CD4-positive, alpha-beta T cell treated with Interleukin-21 for 1 hour (primary cell): Measurements from ENCODE around the gene STEAP4.
"Not testable (repeated sequence)": the region's sequence is repeated elsewhere in the genome, so short reads cannot be mapped to it uniquely, and the experiment has no call there.

ENCODE experiments used
- DNase-seq: peaks from one replicate; pipeline ENCODE4 v3.0.0-alpha.2; 2020

The STEAP4 gene

GRCh38 chr7:88264987-88265386, 41.7 kb downstream of the STEAP4 start:
- not testable (repeated sequence) for DNase-seq

DNA sequence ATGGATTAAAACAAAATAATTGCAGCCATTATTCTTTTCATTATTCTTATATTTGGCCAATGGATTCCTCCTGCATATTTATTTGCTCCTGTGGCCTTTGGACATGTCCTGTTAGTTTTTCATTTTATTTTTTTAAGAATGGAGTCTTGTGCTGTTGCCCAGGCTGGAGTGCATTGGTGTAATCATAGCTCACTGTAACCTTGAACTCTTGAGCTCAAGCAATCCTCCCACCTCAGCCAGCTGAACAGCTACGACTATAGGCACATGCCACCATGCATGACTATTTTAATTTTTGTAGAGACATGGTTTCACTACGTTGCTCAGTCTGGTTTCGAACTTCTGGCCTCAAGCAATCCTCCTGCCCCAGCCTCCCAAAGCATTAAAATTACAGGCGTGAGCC, 44.1 kb downstream of the STEAP4 start:
- DNase-seq: no peak

- no peak for DNase-seq
Measured at GRCh38 chr7:88260719-88261118, 46.0 kb downstream of the STEAP4 start.

DNA sequence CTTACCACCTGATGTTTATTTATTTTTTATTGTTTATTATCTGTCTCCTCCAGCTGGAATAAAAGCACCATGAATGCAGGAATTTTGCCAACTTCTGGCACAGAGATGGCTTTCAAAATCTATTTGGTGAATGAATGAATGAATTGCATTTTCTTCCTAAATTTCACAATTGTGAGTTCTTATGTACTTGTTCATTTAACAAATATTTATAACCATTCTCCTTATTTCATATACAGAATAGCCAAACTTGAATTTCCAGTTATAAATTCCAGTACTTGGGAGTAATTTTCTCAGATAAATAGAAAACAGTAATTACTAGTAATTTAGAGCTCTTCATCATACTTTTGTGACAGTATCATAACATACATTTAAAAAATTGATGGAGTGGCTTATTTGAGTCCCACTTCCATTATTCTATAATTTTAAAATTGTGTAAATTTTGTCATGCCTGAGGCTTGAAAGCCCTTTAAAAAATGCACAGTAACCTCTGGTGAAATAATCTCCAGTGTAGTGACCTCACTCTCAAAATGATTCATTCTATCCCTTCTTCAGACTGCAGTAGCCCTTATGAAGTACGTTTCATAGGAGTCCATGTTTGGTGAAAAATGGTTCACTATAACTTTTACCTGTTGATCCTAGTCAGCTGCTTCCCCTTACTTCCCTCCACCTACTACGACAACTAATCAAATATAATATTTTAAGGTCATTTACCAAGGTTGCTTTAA, 46.9 kb downstream of the STEAP4 start:
- DNase-seq: no peak

DNA sequence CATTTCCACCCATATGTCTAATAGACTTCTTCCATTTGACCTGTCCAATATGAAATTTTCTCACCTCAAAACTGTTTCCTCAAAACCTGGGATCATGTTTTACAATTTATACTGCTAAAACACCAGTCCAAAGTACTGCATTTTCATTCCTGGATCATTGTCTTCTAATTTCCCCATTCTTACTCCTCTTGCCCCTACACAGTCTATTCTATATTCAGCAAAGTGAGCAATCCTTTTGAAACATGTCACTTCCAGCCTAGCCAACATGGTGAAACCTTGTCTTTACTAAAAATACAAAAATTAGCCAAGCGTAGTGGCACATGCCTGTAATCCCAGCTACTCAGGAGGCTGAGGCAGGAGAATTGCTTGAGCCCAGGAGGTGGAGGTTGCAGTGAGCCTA, 48.4 kb downstream of the STEAP4 start:
- not testable (repeated sequence) for DNase-seq

DNA sequence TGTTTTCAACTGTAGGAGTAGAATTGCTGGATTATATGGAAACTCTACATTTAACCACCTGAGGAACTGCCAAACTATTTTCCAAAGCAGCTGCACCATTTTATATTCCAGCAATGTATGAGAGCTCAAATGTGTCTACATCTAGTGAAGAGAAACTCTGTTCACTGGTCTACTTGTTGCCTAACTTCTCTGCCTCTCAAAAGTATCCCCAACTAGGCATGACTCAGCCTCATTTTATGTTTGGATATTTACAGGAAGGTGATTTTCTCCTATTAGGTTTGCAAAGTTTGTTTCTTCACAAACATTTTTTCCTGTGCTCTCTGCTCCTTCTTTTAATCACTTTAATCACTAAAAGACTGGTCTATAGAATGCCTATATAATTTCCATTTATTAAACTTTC, 49.8 kb downstream of the STEAP4 start:
- no peak for DNase-seq

DNA sequence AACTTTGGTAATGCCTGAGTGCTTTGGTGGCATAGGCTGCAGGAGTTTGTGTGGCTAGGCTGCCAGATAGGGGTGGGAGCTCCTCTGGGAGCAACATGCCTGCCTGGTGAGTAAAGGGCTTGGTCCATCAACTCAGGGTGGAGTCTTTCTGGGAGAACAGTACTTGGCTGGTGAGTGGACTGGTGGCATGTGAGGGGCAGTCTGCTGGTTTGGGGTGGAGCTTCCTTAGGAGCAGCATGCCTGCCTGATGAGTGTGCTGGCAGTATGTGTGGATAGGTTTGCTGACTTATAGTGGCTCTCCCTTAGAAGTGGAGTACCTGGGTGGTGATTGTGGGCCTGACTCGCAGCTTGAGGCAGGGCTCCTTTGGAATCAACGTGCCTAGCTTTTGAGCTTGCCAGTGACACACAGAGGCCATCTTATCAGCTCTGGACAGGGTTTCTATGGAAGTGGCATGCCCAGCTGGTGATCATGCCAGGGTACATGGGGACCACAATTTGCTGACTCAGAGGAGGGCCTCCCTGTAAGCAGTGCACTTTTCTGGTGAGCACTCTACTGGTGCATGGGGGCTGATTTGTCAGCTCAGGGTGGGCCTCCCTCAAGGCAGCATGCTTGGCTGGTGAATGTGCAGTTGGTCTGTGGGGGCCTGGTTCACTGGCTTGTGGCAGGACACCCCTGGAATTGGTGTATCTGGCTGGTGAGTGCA, 51.8 kb downstream of the STEAP4 start:
- no peak for DNase-seq

DNA sequence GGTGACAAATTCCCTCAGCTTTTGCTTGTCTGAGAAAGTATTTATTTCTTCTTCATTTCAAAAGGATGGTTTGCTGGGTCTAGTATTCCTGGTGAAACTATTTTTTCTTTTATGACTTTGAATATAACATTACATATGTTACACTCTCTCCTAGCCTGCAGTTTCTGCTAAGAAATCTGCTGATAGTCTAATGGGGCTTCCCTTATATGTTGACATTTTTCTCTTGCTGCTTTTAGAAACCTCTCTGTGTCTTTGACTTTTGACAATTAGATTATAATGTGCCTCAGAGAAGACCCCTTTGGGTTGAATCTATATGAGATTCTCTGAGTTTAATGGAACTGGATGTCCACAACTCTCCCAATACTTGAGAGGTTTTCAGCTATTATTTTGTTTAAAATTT, 53.1 kb downstream of the STEAP4 start:
- no peak for DNase-seq

GRCh38 chr7:88244258-88244657, 62.4 kb downstream of the STEAP4 start:
- no peak for DNase-seq

GRCh38 chr7:88243345-88243909, 63.3 kb downstream of the STEAP4 start:
- DNase-seq: no peak

DNA sequence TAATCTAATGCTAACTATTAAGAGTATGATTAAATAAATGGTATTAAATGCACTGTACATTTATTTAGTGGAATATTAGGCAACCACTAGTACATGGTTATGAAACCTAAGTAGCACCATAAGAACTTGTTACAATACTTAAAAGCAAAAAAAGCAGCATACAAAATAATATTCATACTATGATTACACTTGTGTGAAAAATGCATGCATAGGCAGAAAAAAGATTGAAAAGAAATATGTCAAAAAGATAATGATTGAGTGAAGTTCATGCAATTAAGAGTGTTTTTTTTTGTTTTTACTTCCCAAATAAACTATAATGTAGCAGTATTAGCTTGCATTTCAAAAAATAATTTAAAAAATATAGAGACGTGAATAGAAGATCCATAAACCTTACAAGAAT, 66.8 kb downstream of the STEAP4 start:
- no peak for DNase-seq

DNA sequence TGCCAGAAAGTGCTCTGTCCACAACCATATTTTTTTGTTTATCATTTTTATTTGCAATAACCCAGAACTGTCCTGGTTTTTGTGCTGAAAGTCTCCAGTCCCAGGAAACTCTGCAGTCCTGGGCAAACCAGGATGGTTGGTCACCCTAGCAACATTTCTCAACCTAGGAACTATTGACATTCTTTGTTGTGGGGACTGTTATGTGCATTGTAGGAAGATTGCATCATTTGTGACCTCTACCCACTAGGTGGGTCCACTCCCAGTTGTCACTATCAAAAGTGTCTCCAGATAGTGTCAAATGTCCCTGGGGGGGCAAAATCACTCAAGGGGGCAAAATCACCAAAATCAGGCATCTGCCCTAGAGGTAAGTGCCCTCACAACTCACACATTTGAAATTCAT, 72.9 kb downstream of the STEAP4 start:
- DNase-seq: no peak

- DNase-seq: no peak
Measured at GRCh38 chr7:88230646-88231045, 76.0 kb downstream of the STEAP4 start.

GRCh38 chr7:88229302-88229995, 77.2 kb downstream of the STEAP4 start:
- DNase-seq: no peak

DNA sequence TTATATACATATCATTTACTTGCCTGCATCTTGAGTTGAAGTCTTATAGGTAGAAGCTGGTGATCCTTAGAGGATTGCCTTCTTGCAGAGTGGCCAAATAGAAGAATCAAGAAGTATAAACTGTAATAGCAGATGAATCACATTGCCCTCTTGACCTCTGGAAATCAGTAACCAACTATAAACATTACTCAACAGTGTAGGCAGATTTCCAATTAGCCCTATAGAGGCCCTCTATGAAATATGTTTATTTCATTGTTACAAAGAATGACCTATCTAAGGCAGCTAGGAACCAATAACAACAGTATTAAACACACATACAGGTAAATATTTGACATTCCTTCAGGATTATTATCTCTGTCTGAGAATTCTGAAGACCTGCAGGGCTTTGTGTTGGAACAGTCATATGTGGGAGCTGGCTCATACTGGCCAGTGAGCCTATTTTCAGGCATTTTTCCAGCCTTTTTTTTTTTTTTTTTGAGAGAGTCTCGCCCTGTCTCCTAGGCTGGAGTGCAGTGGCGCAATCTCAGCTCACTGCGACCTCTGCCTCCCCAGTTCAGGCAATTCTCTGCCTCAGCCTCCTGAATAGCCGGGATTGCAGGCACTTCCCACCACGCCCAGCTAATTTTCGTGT, 79.7 kb downstream of the STEAP4 start:
- DNase-seq: no peak

GRCh38 chr7:88226201-88226600, 80.5 kb downstream of the STEAP4 start:
- no peak for DNase-seq

DNA sequence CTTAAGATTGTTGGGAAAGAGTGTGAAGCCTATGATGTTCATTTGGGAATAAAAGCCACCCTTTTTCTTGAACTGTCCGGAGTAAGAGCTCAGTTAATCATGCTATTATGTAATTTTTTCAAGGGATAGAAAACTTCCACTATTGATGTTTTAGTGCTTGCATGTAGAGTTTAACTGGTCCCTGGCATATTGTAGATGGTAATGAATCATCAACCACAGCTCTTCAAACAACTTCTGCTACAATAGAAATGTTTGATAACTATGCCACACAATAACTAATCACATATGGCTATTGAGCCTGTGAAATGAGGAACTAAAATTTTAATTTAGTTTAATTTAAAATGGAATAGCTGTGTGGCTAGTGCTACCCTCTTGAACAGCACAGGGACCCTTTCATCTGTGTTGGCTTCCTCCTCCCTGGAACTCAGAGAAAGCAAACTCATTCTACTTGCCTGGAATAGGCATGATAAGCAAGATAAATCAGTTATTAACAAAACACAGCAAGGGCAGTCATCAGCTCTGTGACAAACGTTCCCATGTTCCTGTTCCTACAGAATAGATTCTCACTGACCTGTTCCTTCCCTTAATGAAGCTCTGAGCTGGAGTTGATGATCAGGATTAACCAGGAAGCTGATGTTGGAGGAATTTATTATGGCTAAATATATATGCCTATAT, 82.0 kb downstream of the STEAP4 start:
- no peak for DNase-seq

DNA sequence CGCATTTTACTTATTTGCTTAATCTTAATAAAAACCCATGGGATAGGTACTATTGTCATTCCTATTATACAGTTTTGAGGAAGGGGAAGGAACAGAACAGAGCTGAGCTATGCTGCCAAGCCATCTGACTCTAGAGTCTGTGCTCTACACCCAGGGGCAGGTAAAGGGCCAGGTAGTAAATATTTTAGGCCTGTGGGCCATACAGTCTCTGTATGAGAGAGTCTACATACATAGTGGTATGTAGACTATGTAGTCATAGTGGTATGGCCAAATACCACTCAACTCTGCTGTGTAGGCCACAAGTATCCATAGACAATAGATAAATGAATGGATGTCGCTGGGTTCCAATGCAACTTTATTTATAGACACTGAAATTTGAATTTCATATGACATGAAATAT, 83.4 kb downstream of the STEAP4 start:
- DNase-seq: no peak
